Vagina (tissue), 2 donors: ENCODE measurements around the gene SOX21. TPM values are rescaled to one million over a fixed set of nuclear protein-coding genes. Genes with fewer than 3 reads are reported as not detected.

Source experiments
- DNase-seq, 2 donors: peaks; one replicate each; pipeline ENCODE4 v3.0.0-alpha.2; 2017; ENCODE audit errors: extremely low spot score in 2 of 2
- H3K27ac ChIP-seq: fragments of 200-600 bp; sonication (generic); one replicate; pipeline ENCODE4 v1.5.1; 2019
- H3K27me3 ChIP-seq: fragments of 200-600 bp; sonication (generic); one replicate; pipeline ENCODE4 v1.5.1; 2019
- H3K36me3 ChIP-seq, 2 donors: fragments of 200-600 bp; sonication (generic); one replicate each; pipeline ENCODE4 v1.5.1; 2017 to 2019
- H3K4me1 ChIP-seq: fragments of 200-600 bp; sonication (generic); one replicate; pipeline ENCODE4 v1.5.1; 2019
- H3K4me3 ChIP-seq, 2 donors: fragments of 200-600 bp; sonication (generic); 1 replicate in 1 of 2; 2 replicates in 1 of 2; pipeline ENCODE4 v1.5.1; 2016 to 2019
- H3K9me3 ChIP-seq: fragments of 200-600 bp; sonication (generic); one replicate; pipeline ENCODE4 v1.5.1; 2019
- CTCF ChIP-seq, 3 experiments: fragments of 450-650 bp in 2 of 3; fragments of 200-600 bp in 1 of 3; sonication (generic) in 1 of 3; IDR thresholded peaks; one replicate each; pipeline ENCODE4 v1.5.1; 2017 to 2019; ENCODE audit warnings: antibody characterized with exemption in 3 of 3, mild to moderate bottlenecking in 2 of 3, moderate library complexity in 2 of 3
- POLR2A ChIP-seq, 2 donors: fragments of 450-650 bp; IDR thresholded peaks; one replicate each; pipeline ENCODE4 v1.6.1; 2017; ENCODE audit warnings: antibody characterized with exemption in 2 of 2, mild to moderate bottlenecking in 2 of 2, moderate library complexity in 2 of 2
- POLR2AphosphoS5 ChIP-seq, 2 donors: sonication (generic); formaldehyde crosslinking; IDR thresholded peaks; one replicate each; pipeline ENCODE4 v1.9.0; 2017; ENCODE audit warnings: antibody characterized with exemption in 2 of 2, mild to moderate bottlenecking in 2 of 2, low read depth in 1 of 2; ENCODE audit not compliant: insufficient read depth in 1 of 2
- intact Hi-C: fragments of 100-400 bp; cut with DNase I; formaldehyde crosslinking; loops from one replicate; pipeline ENCODE4 v1.15.1; 2023
- total RNA-seq: library from RNA; depleted of rRNA; stranded (reverse); fragments of >200 nt; gene quantifications from one replicate; pipeline ENCODE4 v1.2.3, GENCODE V29; 2016

The SOX21 gene
- total RNA-seq, 1 donor from 2014 or later = 1.2 TPM

GRCh38 chr13:94709001-94709834 lies 3.1 kb downstream of the SOX21 start:
- H3K4me3 ChIP-seq = no peak overlapping the region
- no peaks in the 10 kb centered on the region for H3K9me3 ChIP-seq
- peaks cover 34% of the 10 kb centered on the region for H3K4me1 ChIP-seq
- H3K36me3 ChIP-seq = no peaks in the 10 kb centered on the region
- peaks cover 17% of the 10 kb centered on the region for H3K27me3 ChIP-seq
- DNase-seq = no peak
- no peak for TF ChIP-seq POLR2A (IDR thresholded peaks at IDR 0.05)
- intact Hi-C loops = no loop called here
- H3K27ac ChIP-seq = no peak overlapping the region

GRCh38 chr13:94708031-94708859 lies 4.1 kb downstream of the SOX21 start:
- peak in 1 of 2 donors; percentile 62 for DNase-seq
- Histone ChIP-seq H3K4me3 (peak overlapping the region in 1 of 2 donors; percentile 16), H3K36me3 (no peaks in the 10 kb centered on the region), H3K4me1 (peaks cover 34% of the 10 kb centered on the region), H3K27me3 (peaks cover 15% of the 10 kb centered on the region), H3K9me3 (no peaks in the 10 kb centered on the region), H3K27ac (no peak overlapping the region)
- intact Hi-C loops = no loop called here
- TF ChIP-seq CTCF (IDR thresholded peaks at IDR 0.05) = no peak
- no peak for TF ChIP-seq POLR2A (IDR thresholded peaks at IDR 0.05)
- TF ChIP-seq POLR2AphosphoS5 (IDR thresholded peaks at IDR 0.05; ENCODE audit: insufficient read depth in 1 of 2, low read depth in 1 of 2) = no peak

- no peaks in the 10 kb centered on the region for H3K9me3 ChIP-seq
- no peak overlapping the region for H3K27ac ChIP-seq
- peak in 1 of 2 donors; percentile 76 for DNase-seq
- TF ChIP-seq CTCF (IDR thresholded peaks at IDR 0.05) = no peak
- TF ChIP-seq POLR2A (IDR thresholded peaks at IDR 0.05) = no peak
- no peak for TF ChIP-seq POLR2AphosphoS5 (IDR thresholded peaks at IDR 0.05; ENCODE audit: insufficient read depth in 1 of 2, low read depth in 1 of 2)
- peaks cover 30% of the 10 kb centered on the region for H3K4me1 ChIP-seq
- H3K27me3 ChIP-seq = peaks cover 11% of the 10 kb centered on the region
- H3K36me3 ChIP-seq = no peaks in the 10 kb centered on the region
- H3K4me3 ChIP-seq = peak overlapping the region; percentile 1 to 16
- intact Hi-C loops = no loop called here
Measured at GRCh38 chr13:94707400-94708021, 4.8 kb downstream of the SOX21 start.

GRCh38 chr13:94706843-94707399 lies 5.4 kb downstream of the SOX21 start:
- peak in 1 of 2 donors; percentile 6 for DNase-seq
- Histone ChIP-seq H3K4me1 (peaks cover 24% of the 10 kb centered on the region), H3K4me3 (no peak overlapping the region), H3K9me3 (no peaks in the 10 kb centered on the region), H3K27ac (no peak overlapping the region), H3K36me3 (no peaks in the 10 kb centered on the region), H3K27me3 (peaks cover 7% of the 10 kb centered on the region)
- TF ChIP-seq POLR2A (IDR thresholded peaks at IDR 0.05) (no peak), CTCF (IDR thresholded peaks at IDR 0.05) (no peak), POLR2AphosphoS5 (IDR thresholded peaks at IDR 0.05; ENCODE audit: insufficient read depth in 1 of 2, low read depth in 1 of 2) (no peak)
- intact Hi-C loops = no loop called here
